ENCODE data around the gene LAMB1.

- TF ChIP-seq CTCF (IDR thresholded peaks at IDR 0.05; ENCODE audit: insufficient read depth, low read length, poor library complexity, severe bottlenecking): no peak
- no peak for TF ChIP-seq EZH2phosphoT487 (conservative IDR thresholded peaks at IDR 0.05; ENCODE audit: low read length)
Measured at GRCh38 chr7:108030516-108030915, 27.6 kb upstream of the LAMB1 start.
